IPS DF 19.7 (cell line): ENCODE results near the gene SYCE1L.
A peak's percentile ranks its signal among the peaks of the same experiment; 100 is the strongest.
"Not testable (repeated sequence)": the region's sequence is repeated elsewhere in the genome, so short reads cannot be mapped to it uniquely, and the experiment has no call there.

Experiments
- DNase-seq: peaks from one replicate; pipeline ENCODE4 v3.0.0-alpha.2; 2013; ENCODE audit warnings: low read depth, low spot score

Gene SYCE1L

GRCh38 chr16:77199211-77199610 is at the start of gene SYCE1L:
TSS of gene SYCE1L (plus strand) at chr16:77199408. CDS start at chr16:77199452, 44 bp downstream.
- DNase-seq = no peak

GRCh38 chr16:77157346-77158058 is 41.7 kb upstream of the SYCE1L start:
- no peak for DNase-seq

- DNase-seq = no peak
Measured at GRCh38 chr16:77158293-77158692, 40.9 kb upstream of the SYCE1L start.

GRCh38 chr16:77165006-77165405 is 34.2 kb upstream of the SYCE1L start:
- DNase-seq = no peak

GRCh38 chr16:77165536-77166236 is 33.5 kb upstream of the SYCE1L start:
- DNase-seq = not testable (repeated sequence)

- no peak for DNase-seq
Measured at GRCh38 chr16:77166726-77167125, 32.5 kb upstream of the SYCE1L start.

- DNase-seq = no peak
Measured at GRCh38 chr16:77168901-77169300, 30.3 kb upstream of the SYCE1L start.

- DNase-seq = no peak
Measured at GRCh38 chr16:77169650-77170236, 29.5 kb upstream of the SYCE1L start.

GRCh38 chr16:77170805-77171204 is 28.4 kb upstream of the SYCE1L start:
- no peak for DNase-seq

GRCh38 chr16:77171745-77172635 is 27.2 kb upstream of the SYCE1L start:
- no peak for DNase-seq

- no peak for DNase-seq
Measured at GRCh38 chr16:77172951-77173350, 26.3 kb upstream of the SYCE1L start.

- no peak for DNase-seq
Measured at GRCh38 chr16:77183137-77183536, 16.1 kb upstream of the SYCE1L start.

- DNase-seq = not testable (repeated sequence)
Measured at GRCh38 chr16:77186298-77186697, 12.9 kb upstream of the SYCE1L start.

- DNase-seq = no peak
Measured at GRCh38 chr16:77190190-77190477, 9.1 kb upstream of the SYCE1L start.

GRCh38 chr16:77190478-77191258 is 8.5 kb upstream of the SYCE1L start, which contains the start of gene MON1B:
TSS of gene MON1B (plus strand) at chr16:77191190. CDS start at chr16:77191486, 296 bp downstream.
- DNase-seq = peak; percentile 96

GRCh38 chr16:77191259-77191969 is 7.8 kb upstream of the SYCE1L start:
- DNase-seq = no peak

- no peak for DNase-seq
Measured at GRCh38 chr16:77193377-77193776, 5.8 kb upstream of the SYCE1L start.

GRCh38 chr16:77194295-77195231 is 4.6 kb upstream of the SYCE1L start:
- no peak for DNase-seq

GRCh38 chr16:77195411-77195810 is 3.8 kb upstream of the SYCE1L start:
- DNase-seq = no peak
